Subcutaneous adipose tissue (tissue), 4 donors: ENCODE measurements around the gene KLK2. TPM values are rescaled to one million over a fixed set of nuclear protein-coding genes. Genes with fewer than 3 reads are reported as not detected.

Experiments
- CTCF ChIP-seq: fragments of 450-650 bp; IDR thresholded peaks from one replicate; pipeline ENCODE4 v1.5.1; 2016; ENCODE audit warnings: low read depth, mild to moderate bottlenecking, control low read depth, antibody characterized with exemption, moderate library complexity
- total RNA-seq, 4 donors: library from RNA; depleted of rRNA; stranded (reverse); fragments of >200 nt; gene quantifications; one replicate each; pipeline ENCODE4 v1.1.0, GENCODE V29; 2016

Gene KLK2
- total RNA-seq, 4 donors from 2014 or later, result 0.44 TPM; not detected in 3

- no peak for TF ChIP-seq CTCF
Measured at GRCh38 chr19:50882188-50882587, 8.9 kb downstream of the KLK2 start.

- no peak for TF ChIP-seq CTCF
Measured at GRCh38 chr19:50889638-50890037, 16.4 kb downstream of the KLK2 start.

- TF ChIP-seq CTCF, result no peak
Measured at GRCh38 chr19:50890422-50891252, 17.4 kb downstream of the KLK2 start.

GRCh38 chr19:50891253-50891625 is 18.0 kb downstream of the KLK2 start:
- no peak for TF ChIP-seq CTCF

- TF ChIP-seq CTCF, result no peak
Measured at GRCh38 chr19:50893047-50893736, 20.0 kb downstream of the KLK2 start.

- no peak for TF ChIP-seq CTCF
Measured at GRCh38 chr19:50894478-50895356, 21.5 kb downstream of the KLK2 start.
